DND-41 (cell line): Measurements from ENCODE around the gene ABLIM1.
A peak's percentile ranks its signal among the peaks of the same experiment; 100 is the strongest.

ENCODE experiments used
- ATAC-seq: fragments of 200-7000 bp; cut with Tn5 transposase; 3 replicates; pipeline ENCODE4 v1.9.1; 2021; ENCODE audit warnings: low read depth; ENCODE audit not compliant: insufficient read depth
- DNase-seq: peaks from one replicate; pipeline ENCODE4 v3.0.0-alpha.2; 2020
- H2AFZ ChIP-seq: 2 replicates; pipeline ENCODE4 v1.6.0; 2012; ENCODE audit warnings: low read depth, low read length
- H3K27ac ChIP-seq: 2 replicates; pipeline ENCODE4 v1.5.1; 2012; ENCODE audit warnings: low read length, inconsistent platforms
- H3K27me3 ChIP-seq: fragments of 200-600 bp; sonication (generic); 2 replicates; pipeline ENCODE4 v1.6.0; 2012; ENCODE audit warnings: low read length, mild to moderate bottlenecking, inconsistent platforms; ENCODE audit not compliant: insufficient read depth, poor library complexity
- H3K36me3 ChIP-seq: 2 replicates; pipeline ENCODE4 v1.5.1; 2012; ENCODE audit warnings: low read length, inconsistent platforms; ENCODE audit not compliant: insufficient read depth
- H3K4me1 ChIP-seq: 2 replicates; pipeline ENCODE4 v1.5.1; 2012; ENCODE audit warnings: mild to moderate bottlenecking, low read length; ENCODE audit not compliant: insufficient read depth
- H3K4me2 ChIP-seq: 2 replicates; pipeline ENCODE4 v1.6.0; 2012; ENCODE audit warnings: mild to moderate bottlenecking, moderate library complexity, low read length, inconsistent platforms; ENCODE audit not compliant: insufficient read depth
- H3K4me3 ChIP-seq, 2 experiments: fragments of 200-600 bp in 1 of 2; shearing (Covaris generic) in 1 of 2; 2 replicates each; pipeline ENCODE4 v1.5.1; 2012 to 2016; ENCODE audit warnings: inconsistent platforms in 2 of 2, low read length in 2 of 2, mild to moderate bottlenecking in 2 of 2, low read depth in 1 of 2, moderate library complexity in 1 of 2
- H3K79me2 ChIP-seq: 2 replicates; pipeline ENCODE4 v1.6.0; 2012; ENCODE audit warnings: low read length, inconsistent platforms; ENCODE audit not compliant: insufficient read depth
- H3K9ac ChIP-seq: 2 replicates; pipeline ENCODE4 v1.6.0; 2012; ENCODE audit warnings: low read depth, mild to moderate bottlenecking, inconsistent platforms, low read length, moderate library complexity
- H3K9me3 ChIP-seq: 2 replicates; pipeline ENCODE4 v1.5.1; 2012; ENCODE audit warnings: low read length, moderate library complexity, mild to moderate bottlenecking, inconsistent platforms; ENCODE audit not compliant: insufficient read depth, severe bottlenecking
- H4K20me1 ChIP-seq: 2 replicates; pipeline ENCODE4 v1.6.0; 2012; ENCODE audit warnings: low read length; ENCODE audit not compliant: insufficient read depth
- EZH2 ChIP-seq: IDR thresholded peaks from 3 replicates; pipeline ENCODE4 v1.6.1; 2012; ENCODE audit warnings: borderline replicate concordance, low read depth, mild to moderate bottlenecking, moderate library complexity, low read length, inconsistent platforms; ENCODE audit not compliant: severe bottlenecking
- TF ChIP-seq, protein P1 (sequence below): IDR thresholded peaks from 2 replicates; pipeline ENCODE4 v1.5.1; 2012; ENCODE audit warnings: borderline replicate concordance, low read length, moderate library complexity, mild to moderate bottlenecking; ENCODE audit not compliant: poor library complexity, severe bottlenecking; ENCODE audit errors: extremely low read depth

Gene ABLIM1

DNA sequence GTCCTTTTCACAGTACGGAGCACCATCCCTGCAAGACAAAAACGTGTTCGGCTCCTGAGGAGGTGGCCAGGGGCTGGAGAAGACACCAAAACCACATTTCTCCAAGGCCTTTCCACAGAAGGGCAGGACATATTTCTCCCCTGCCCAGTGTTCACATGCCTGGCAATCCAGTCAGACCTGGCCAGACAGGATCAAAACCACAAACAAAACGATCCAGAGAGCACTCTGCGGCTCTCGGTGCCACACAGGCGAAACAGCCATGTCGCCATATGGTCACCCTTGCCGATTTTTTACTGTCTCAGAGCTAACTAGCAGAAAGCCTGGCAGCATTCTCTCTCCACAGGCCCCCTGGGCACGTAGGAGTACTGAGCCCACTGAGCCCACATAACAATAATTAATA lies 113.0 kb downstream of the ABLIM1 start:
- TF ChIP-seq, protein P1, sequence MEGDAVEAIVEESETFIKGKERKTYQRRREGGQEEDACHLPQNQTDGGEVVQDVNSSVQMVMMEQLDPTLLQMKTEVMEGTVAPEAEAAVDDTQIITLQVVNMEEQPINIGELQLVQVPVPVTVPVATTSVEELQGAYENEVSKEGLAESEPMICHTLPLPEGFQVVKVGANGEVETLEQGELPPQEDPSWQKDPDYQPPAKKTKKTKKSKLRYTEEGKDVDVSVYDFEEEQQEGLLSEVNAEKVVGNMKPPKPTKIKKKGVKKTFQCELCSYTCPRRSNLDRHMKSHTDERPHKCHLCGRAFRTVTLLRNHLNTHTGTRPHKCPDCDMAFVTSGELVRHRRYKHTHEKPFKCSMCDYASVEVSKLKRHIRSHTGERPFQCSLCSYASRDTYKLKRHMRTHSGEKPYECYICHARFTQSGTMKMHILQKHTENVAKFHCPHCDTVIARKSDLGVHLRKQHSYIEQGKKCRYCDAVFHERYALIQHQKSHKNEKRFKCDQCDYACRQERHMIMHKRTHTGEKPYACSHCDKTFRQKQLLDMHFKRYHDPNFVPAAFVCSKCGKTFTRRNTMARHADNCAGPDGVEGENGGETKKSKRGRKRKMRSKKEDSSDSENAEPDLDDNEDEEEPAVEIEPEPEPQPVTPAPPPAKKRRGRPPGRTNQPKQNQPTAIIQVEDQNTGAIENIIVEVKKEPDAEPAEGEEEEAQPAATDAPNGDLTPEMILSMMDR: no peak
- no peaks in the 10 kb centered on the region for H3K79me2 ChIP-seq
- no peak overlapping the region for H3K4me2 ChIP-seq
- no peak overlapping the region for H3K27ac ChIP-seq
- H3K9ac ChIP-seq: no peak overlapping the region
- H3K9me3 ChIP-seq: no peaks in the 10 kb centered on the region
- ATAC-seq: no peak
- peaks cover 51% of the 10 kb centered on the region for H3K4me1 ChIP-seq
- no peak overlapping the region for H2AFZ ChIP-seq
- no peaks in the 10 kb centered on the region for H3K36me3 ChIP-seq
- peaks cover 4% of the 10 kb centered on the region for H3K27me3 ChIP-seq
- H4K20me1 ChIP-seq: peaks cover 4% of the 10 kb centered on the region; the same call in 1 of the 2 replicates
- H3K4me3 ChIP-seq: no peak overlapping the region
- no peak for DNase-seq

DNA sequence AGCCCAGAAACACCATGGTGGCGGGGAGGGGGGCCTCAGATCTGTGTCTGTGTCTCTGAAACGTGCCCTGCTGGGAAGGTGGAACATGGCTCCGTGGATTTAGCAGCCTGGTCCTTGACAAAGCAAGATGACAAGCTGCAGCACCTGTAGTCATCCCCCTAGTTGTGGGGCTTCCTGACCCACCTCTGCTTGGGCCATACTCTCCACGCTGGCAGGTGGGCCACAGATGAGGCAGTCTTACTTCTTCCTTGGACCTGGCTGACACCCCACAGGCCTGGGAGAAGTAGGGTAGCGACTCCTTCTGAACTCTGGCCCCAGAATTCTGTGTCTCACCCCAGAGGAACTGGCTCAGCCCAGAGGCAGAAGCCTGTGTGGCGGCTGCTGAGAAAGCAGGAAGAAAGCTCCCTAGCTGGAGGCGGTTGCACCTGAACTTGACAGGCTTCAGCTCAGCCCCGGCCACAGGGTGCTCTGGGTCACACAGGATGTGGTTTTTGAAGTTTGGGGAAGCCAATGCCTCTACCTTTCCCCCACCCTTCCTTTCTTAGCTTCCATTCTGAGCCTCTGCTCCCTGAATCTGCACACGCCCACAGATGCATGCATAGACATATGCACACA lies 113.9 kb downstream of the ABLIM1 start:
- Histone ChIP-seq H3K27me3 (peaks cover 4% of the 10 kb centered on the region), H3K27ac (peak overlapping the region; percentile 76), H4K20me1 (peaks cover 4% of the 10 kb centered on the region; the same call in 1 of the 2 replicates), H3K36me3 (no peaks in the 10 kb centered on the region), H3K4me2 (peak overlapping the region; percentile 53), H3K4me1 (peaks cover 51% of the 10 kb centered on the region), H2AFZ (peak overlapping the region; percentile 57; the same call in 1 of the 2 replicates), H3K9ac (peak overlapping the region; percentile 25), H3K79me2 (no peaks in the 10 kb centered on the region), H3K9me3 (no peaks in the 10 kb centered on the region), H3K4me3 (no peak overlapping the region)
- DNase-seq (peak; percentile 90), ATAC-seq (peak; percentile 88)
- TF ChIP-seq, protein P1: no peak
- TF ChIP-seq EZH2: no peak

DNA sequence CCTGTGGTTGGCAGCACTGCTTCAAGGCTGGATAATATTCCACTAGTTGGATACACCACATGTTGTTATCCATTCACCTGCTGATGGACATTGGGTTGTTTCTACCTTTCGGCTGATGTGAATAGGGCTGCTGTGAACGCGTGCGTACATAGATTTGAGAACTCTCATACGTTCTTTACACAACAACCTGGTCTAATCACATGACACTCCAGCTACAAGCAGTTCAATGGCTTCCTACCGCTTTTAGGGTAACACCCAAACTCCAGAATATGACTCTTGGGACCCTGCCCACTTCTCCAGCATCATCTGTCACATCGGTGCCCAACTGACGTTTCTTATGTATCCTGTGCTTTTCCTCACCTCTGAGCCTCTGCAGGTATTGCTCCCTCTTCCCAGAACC lies 114.6 kb downstream of the ABLIM1 start:
- Histone ChIP-seq H3K27ac (0 out of 2 replicates have a peak overlapping the region, but pooled peaks have one; percentile 76), H3K79me2 (no peaks in the 10 kb centered on the region), H3K27me3 (no peaks in the 10 kb centered on the region), H3K9me3 (no peaks in the 10 kb centered on the region), H3K4me1 (peaks cover 55% of the 10 kb centered on the region), H3K4me2 (peak overlapping the region; percentile 53), H3K36me3 (no peaks in the 10 kb centered on the region), H3K9ac (no peak overlapping the region), H2AFZ (no peak overlapping the region), H3K4me3 (no peak overlapping the region), H4K20me1 (peaks cover 4% of the 10 kb centered on the region; the same call in 1 of the 2 replicates)
- DNase-seq (no peak), ATAC-seq (no peak)
- TF ChIP-seq, protein P1: no peak
- TF ChIP-seq EZH2: no peak
